SK-N-SH (cell line): ENCODE results near the gene PLS3.

Source experiments
- RAD21 ChIP-seq: IDR thresholded peaks from 2 replicates; pipeline ENCODE4 v1.6.1; 2012; ENCODE audit warnings: mild to moderate bottlenecking, low read length
- SMC3 ChIP-seq: IDR thresholded peaks from 2 replicates; pipeline ENCODE4 v1.6.1; 2012; ENCODE audit warnings: low read depth, low read length, improper control_type of control experiment
- TCF12 ChIP-seq: IDR thresholded peaks from 2 replicates; pipeline ENCODE4 v1.4.0; 2012
- TF ChIP-seq, protein P1 (sequence below): fragments of 200-600 bp; sonication (generic); IDR thresholded peaks from 2 replicates; pipeline ENCODE4 v1.6.1; 2017; ENCODE audit warnings: antibody characterized with exemption, mild to moderate bottlenecking, moderate library complexity

DNA sequence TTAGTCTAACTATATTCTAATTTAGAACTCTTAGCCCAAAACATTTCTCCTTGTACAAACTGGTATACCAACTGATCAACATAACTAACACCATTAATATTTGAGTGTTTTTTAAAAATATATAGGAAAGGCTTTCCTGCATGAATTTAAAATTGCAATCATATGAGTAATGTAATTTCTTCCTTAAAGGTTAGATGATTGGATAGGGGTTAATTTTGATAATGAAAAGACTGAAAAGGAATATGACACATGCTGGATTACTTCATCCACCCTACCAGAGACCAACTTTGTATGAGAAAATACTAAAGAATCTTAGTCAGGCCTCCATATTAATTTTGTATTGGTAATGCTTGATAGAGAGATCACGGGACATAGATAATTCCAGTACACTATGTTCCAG lies 25.1 kb upstream of the PLS3 start:
- TF ChIP-seq, protein P1, sequence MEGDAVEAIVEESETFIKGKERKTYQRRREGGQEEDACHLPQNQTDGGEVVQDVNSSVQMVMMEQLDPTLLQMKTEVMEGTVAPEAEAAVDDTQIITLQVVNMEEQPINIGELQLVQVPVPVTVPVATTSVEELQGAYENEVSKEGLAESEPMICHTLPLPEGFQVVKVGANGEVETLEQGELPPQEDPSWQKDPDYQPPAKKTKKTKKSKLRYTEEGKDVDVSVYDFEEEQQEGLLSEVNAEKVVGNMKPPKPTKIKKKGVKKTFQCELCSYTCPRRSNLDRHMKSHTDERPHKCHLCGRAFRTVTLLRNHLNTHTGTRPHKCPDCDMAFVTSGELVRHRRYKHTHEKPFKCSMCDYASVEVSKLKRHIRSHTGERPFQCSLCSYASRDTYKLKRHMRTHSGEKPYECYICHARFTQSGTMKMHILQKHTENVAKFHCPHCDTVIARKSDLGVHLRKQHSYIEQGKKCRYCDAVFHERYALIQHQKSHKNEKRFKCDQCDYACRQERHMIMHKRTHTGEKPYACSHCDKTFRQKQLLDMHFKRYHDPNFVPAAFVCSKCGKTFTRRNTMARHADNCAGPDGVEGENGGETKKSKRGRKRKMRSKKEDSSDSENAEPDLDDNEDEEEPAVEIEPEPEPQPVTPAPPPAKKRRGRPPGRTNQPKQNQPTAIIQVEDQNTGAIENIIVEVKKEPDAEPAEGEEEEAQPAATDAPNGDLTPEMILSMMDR: no peak
- TF ChIP-seq TCF12 (no peak), RAD21 (no peak), SMC3 (no peak)
